ENCODE data around the gene ROBO4.

- TF ChIP-seq POLR2AphosphoS5 (IDR thresholded peaks at IDR 0.05), result no peak
- TF ChIP-seq, protein P1, sequence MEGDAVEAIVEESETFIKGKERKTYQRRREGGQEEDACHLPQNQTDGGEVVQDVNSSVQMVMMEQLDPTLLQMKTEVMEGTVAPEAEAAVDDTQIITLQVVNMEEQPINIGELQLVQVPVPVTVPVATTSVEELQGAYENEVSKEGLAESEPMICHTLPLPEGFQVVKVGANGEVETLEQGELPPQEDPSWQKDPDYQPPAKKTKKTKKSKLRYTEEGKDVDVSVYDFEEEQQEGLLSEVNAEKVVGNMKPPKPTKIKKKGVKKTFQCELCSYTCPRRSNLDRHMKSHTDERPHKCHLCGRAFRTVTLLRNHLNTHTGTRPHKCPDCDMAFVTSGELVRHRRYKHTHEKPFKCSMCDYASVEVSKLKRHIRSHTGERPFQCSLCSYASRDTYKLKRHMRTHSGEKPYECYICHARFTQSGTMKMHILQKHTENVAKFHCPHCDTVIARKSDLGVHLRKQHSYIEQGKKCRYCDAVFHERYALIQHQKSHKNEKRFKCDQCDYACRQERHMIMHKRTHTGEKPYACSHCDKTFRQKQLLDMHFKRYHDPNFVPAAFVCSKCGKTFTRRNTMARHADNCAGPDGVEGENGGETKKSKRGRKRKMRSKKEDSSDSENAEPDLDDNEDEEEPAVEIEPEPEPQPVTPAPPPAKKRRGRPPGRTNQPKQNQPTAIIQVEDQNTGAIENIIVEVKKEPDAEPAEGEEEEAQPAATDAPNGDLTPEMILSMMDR (IDR thresholded peaks at IDR 0.05), result no peak
Observed at GRCh38 chr11:124902616-124903015, 5.0 kb upstream of the ROBO4 start.
